Panc1 (cell line): ENCODE data around the gene B2M. TPM values are rescaled to one million over a fixed set of nuclear protein-coding genes. Genes with fewer than 3 reads are reported as not detected.
"Not testable (repeated sequence)": the region's sequence is repeated elsewhere in the genome, so short reads cannot be mapped to it uniquely, and the experiment has no call there.

Source experiments
- ATAC-seq: fragments of 200-7000 bp; cut with Tn5 transposase; 2 replicates; pipeline ENCODE4 v1.9.1; 2020; ENCODE audit warnings: mild to moderate bottlenecking, moderate library complexity
- BruUV-seq: library from RNA; stranded (reverse); fragments of 400-500 nt; replicated peaks from 2 replicates; lab custom pipeline; 2021; lab: Mats Ljungman, UMichigan
- CTCF ChIA-PET: fragments of 300-600 bp; sonication (Branson Sonifier 250); formaldehyde crosslinking; loops from one replicate; lab custom pipeline; 2022; ENCODE audit warnings: antibody characterized with exemption; lab: Charles Lee
- POLR2A ChIA-PET: fragments of 300-600 bp; sonication (Branson Sonifier 250); formaldehyde crosslinking; loops from one replicate; lab custom pipeline; 2022; ENCODE audit warnings: antibody characterized with exemption; lab: Charles Lee
- DNase-seq: peaks from one replicate; pipeline ENCODE4 v3.0.0-alpha.2; 2010; ENCODE audit warnings: low read depth, low spot score
- H3K27ac ChIP-seq: 2 replicates; pipeline ENCODE4 v1.5.1; 2011; ENCODE audit warnings: mild to moderate bottlenecking, low read length, inconsistent platforms
- H3K27me3 ChIP-seq: fragments of 200-500 bp; sonication (Bioruptor generic); 2 replicates; pipeline ENCODE4 v1.6.0; 2014; ENCODE audit warnings: low read length, inconsistent platforms; ENCODE audit not compliant: control insufficient read depth, insufficient read depth
- H3K36me3 ChIP-seq: fragments of 200-500 bp; sonication (Bioruptor generic); 2 replicates; pipeline ENCODE4 v1.5.1; 2014; ENCODE audit warnings: inconsistent platforms, mild to moderate bottlenecking, low read length, moderate library complexity; ENCODE audit not compliant: control insufficient read depth, insufficient read depth
- H3K4me1 ChIP-seq: 2 replicates; pipeline ENCODE4 v1.5.1; 2011; ENCODE audit warnings: inconsistent platforms, mild to moderate bottlenecking, low read length, moderate library complexity; ENCODE audit not compliant: control insufficient read depth, insufficient read depth
- H3K4me3 ChIP-seq, 2 experiments: 2 replicates each; pipeline ENCODE4 v1.5.1; 2011 to 2012; ENCODE audit warnings: low read depth in 2 of 2, low read length in 2 of 2, mild to moderate bottlenecking in 2 of 2, inconsistent platforms in 1 of 2, moderate library complexity in 1 of 2
- H3K9me3 ChIP-seq: fragments of 200-500 bp; sonication (Bioruptor generic); 2 replicates; pipeline ENCODE4 v1.5.1; 2014; ENCODE audit warnings: low read depth, mild to moderate bottlenecking, inconsistent platforms, low read length, moderate library complexity; ENCODE audit not compliant: control insufficient read depth, insufficient read depth
- CTCF ChIP-seq: fragments of 450-650 bp; IDR thresholded peaks from 2 replicates; pipeline ENCODE4 v1.5.1; 2017; ENCODE audit warnings: mild to moderate bottlenecking
- POLR2AphosphoS5 ChIP-seq: IDR thresholded peaks from 2 replicates; pipeline ENCODE4 v1.6.1; 2012; ENCODE audit warnings: mild to moderate bottlenecking, low read depth, low read length, moderate library complexity
- REST ChIP-seq, 2 experiments: IDR thresholded peaks; 2 replicates each; pipeline ENCODE4 v1.6.1; 2011 to 2012; ENCODE audit warnings: low read depth in 2 of 2, control low read depth in 1 of 2, low read length in 1 of 2, mild to moderate bottlenecking in 1 of 2, moderate library complexity in 1 of 2; ENCODE audit not compliant: insufficient read depth in 1 of 2
- SIN3A ChIP-seq: IDR thresholded peaks from 2 replicates; pipeline ENCODE4 v1.6.1; 2012; ENCODE audit warnings: low read depth, mild to moderate bottlenecking, low read length, moderate library complexity, borderline replicate concordance; ENCODE audit not compliant: insufficient read depth
- TCF7L2 ChIP-seq: IDR thresholded peaks from 2 replicates; pipeline ENCODE4 v1.6.1; 2011; ENCODE audit warnings: mild to moderate bottlenecking, low read depth, low read length, inconsistent platforms
- in situ Hi-C: cut with HindIII; loops from 2 replicates; pipeline ENCODE4 v1.10.0; 2016; ENCODE audit warnings: low sequenced_read_pairs, low pct_unique_long_range_greater_than_20kb
- intact Hi-C: fragments of 100-400 bp; cut with micrococcal nuclease; formaldehyde crosslinking; loops from one replicate; pipeline ENCODE4 v1.10.0; 2022; ENCODE audit not compliant: unreplicated experiment
- total RNA-seq: library from RNA; stranded (reverse); gene quantifications from one replicate; pipeline ENCODE4 v1.2.1, GENCODE V29; 2021; ENCODE audit not compliant: unreplicated experiment

Gene B2M
- total RNA-seq, 1 experiment from 2014 or later: 914 TPM

GRCh38 chr15:44697014-44697413 lies 14.3 kb upstream of the B2M start:
- CTCF ChIA-PET: no interaction called here
- Histone ChIP-seq H3K4me1 (no peaks in the 10 kb centered on the region), H3K36me3 (no peaks in the 10 kb centered on the region), H3K27me3 (peaks cover 3% of the 10 kb centered on the region; the same call in 1 of the 2 replicates), H3K9me3 (no peaks in the 10 kb centered on the region), H3K27ac (no peak overlapping the region), H3K4me3 (no peak overlapping the region)
- ATAC-seq (no peak), DNase-seq (no peak)
- POLR2A ChIA-PET: no interaction called here
- TF ChIP-seq SIN3A (no peak), CTCF (no peak), REST (IDR thresholded peaks at IDR 0.05; ENCODE audit: insufficient read depth in 1 of 2, low read depth in 2 of 2, low read length in 1 of 2) (no peak), POLR2AphosphoS5 (no peak), TCF7L2 (no peak)
- BruUV-seq: no TSS peak
- intact Hi-C loops (no loop called here), in situ Hi-C loops (no loop called here)

DNA sequence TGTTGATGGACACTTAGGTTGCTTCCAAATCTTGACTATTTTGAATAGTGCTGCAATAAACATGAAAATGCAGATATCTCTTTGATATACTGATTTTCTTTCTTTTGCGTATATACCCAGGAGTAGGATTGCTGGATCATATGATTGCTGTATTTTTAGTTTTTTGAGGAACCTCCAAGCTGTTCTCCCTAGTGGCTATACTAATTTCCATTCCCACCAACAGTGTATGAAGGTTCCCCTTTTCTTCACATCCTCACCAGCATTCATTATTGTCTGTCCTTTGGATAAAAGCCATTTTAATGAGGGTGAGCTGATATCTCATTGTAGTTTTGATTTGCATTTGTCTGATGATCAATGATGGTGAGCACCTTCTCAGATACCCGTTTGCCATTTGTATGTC lies 12.7 kb upstream of the B2M start:
- ChIA-PET POLR2A (interaction anchor here (0.6 kb wide), 1 partner anchor 886 kb away, joined by 4 read pairs; no protein-coding TSS in a partner anchor), CTCF (no interaction called here)
- in situ Hi-C loops (no loop called here), intact Hi-C loops (no loop called here)
- no peak overlapping the region for H3K27ac ChIP-seq
- TF ChIP-seq POLR2AphosphoS5: no peak
- no peak for TF ChIP-seq TCF7L2
- TF ChIP-seq CTCF: no peak
- TF ChIP-seq SIN3A: no peak
- no peak for TF ChIP-seq REST (IDR thresholded peaks at IDR 0.05; ENCODE audit: insufficient read depth in 1 of 2, low read depth in 2 of 2, low read length in 1 of 2)
- BruUV-seq: no TSS peak
- H3K27me3 ChIP-seq: peaks cover 3% of the 10 kb centered on the region; the same call in 1 of the 2 replicates
- no peaks in the 10 kb centered on the region for H3K9me3 ChIP-seq
- DNase-seq (no peak), ATAC-seq (no peak)
- no peaks in the 10 kb centered on the region for H3K36me3 ChIP-seq
- H3K4me1 ChIP-seq: no peaks in the 10 kb centered on the region
- H3K4me3 ChIP-seq: no peak overlapping the region

- H3K27ac ChIP-seq, ATAC-seq, CTCF ChIA-PET, H3K9me3 ChIP-seq, in situ Hi-C loops, DNase-seq, H3K4me3 ChIP-seq, H3K36me3 ChIP-seq, BruUV-seq, H3K27me3 ChIP-seq, H3K4me1 ChIP-seq, POLR2A ChIA-PET, intact Hi-C loops: not testable (repeated sequence)
Measured at GRCh38 chr15:44700676-44701075, 10.6 kb upstream of the B2M start.
